ENCODE data around the gene GPR107. TPM values are rescaled to one million over a fixed set of nuclear protein-coding genes. Genes with fewer than 3 reads are reported as not detected.

Gene GPR107
- polyA plus RNA-seq, 2 of the 4 experiments (the other 2 are of a cell fraction): 28.1 to 45.1 TPM

- POLR2A ChIA-PET: interaction anchor here (0.5 kb wide), 1 partner anchor 16 kb away, joined by 6 read pairs; no protein-coding TSS in a partner anchor
- Histone ChIP-seq H3K4me1 (peaks cover 20% of the 10 kb centered on the region; the same call in 2 of the 3 replicates), H3K4me2 (no peak overlapping the region), H3K4me3 (no peak overlapping the region), H3K27ac (no peak overlapping the region), H3K9me3 (no peaks in the 10 kb centered on the region)
- 83% methylated on average over 9 of the region's 9 CpGs for WGBS (ENCODE audit: missing lambda C conversion rate)
- CTCF ChIA-PET: interaction anchor here (0.8 kb wide), 1 partner anchor 10 kb away, joined by 3 read pairs; no protein-coding TSS in a partner anchor
- DNase-seq (ENCODE audit: low read depth in 1 of 2, low spot score in 1 of 2) (no peak), ATAC-seq (0 out of 6 replicates have a peak, but pooled peaks of 1 of the 2 experiments have one; percentile 22), FAIRE-seq (no peak)
- no peak for TF ChIP-seq SMC3 (IDR thresholded peaks at IDR 0.05)
- no peak for TF ChIP-seq FOXS1 (CRISPR knock-in tag; IDR thresholded peaks at IDR 0.05)
- no peak for TF ChIP-seq RFX5 (IDR thresholded peaks at IDR 0.05)
- no peak for TF ChIP-seq HOXA7 (CRISPR knock-in tag; IDR thresholded peaks at IDR 0.05)
- no peak for TF ChIP-seq MAFK (IDR thresholded peaks at IDR 0.05; ENCODE audit: partially characterized antibody)
- TF ChIP-seq HOXB5 (CRISPR knock-in tag; IDR thresholded peaks at IDR 0.05): no peak
- TF ChIP-seq TFCP2L1 (CRISPR knock-in tag; IDR thresholded peaks at IDR 0.05): no peak
- TF ChIP-seq EP300 (IDR thresholded peaks at IDR 0.05): no peak
These were observed 19.0 kb downstream of the GPR107 start for GRCh38 chr9:130072515-130073235.

- Histone ChIP-seq H3K4me3 (no peak overlapping the region), H3K4me2 (no peak overlapping the region), H3K9me3 (no peaks in the 10 kb centered on the region), H3K4me1 (peaks cover 13% of the 10 kb centered on the region; the same call in 2 of the 3 replicates), H3K27ac (no peak overlapping the region)
- FAIRE-seq: no peak
- DNase-seq (ENCODE audit: low read depth in 1 of 2, low spot score in 1 of 2): no peak
- ChIA-PET POLR2A (interaction anchor here (0.5 kb wide), 1 partner anchor 16 kb away, joined by 6 read pairs; no protein-coding TSS in a partner anchor), CTCF (interaction anchor here (0.8 kb wide), 2 partner anchors 10 to 33 kb away, joined by 3 to 4 read pairs; no protein-coding TSS in a partner anchor)
- TF ChIP-seq MAX (IDR thresholded peaks at IDR 0.05) (no peak), CBX2 (IDR thresholded peaks at IDR 0.05; ENCODE audit: borderline replicate concordance, low read depth) (no peak), ZSCAN20 (CRISPR knock-in tag; IDR thresholded peaks at IDR 0.05) (no peak), NR3C1 (IDR thresholded peaks at IDR 0.05) (no peak), KDM5A (IDR thresholded peaks at IDR 0.05) (no peak), CTCF (IDR thresholded peaks at IDR 0.05) (no peak), NFE2L2 (conservative IDR thresholded peaks at IDR 0.05; ENCODE audit: low read length) (no peak), HMGXB4 (CRISPR knock-in tag; IDR thresholded peaks at IDR 0.05; ENCODE audit: borderline replicate concordance) (no peak), CHD4 (IDR thresholded peaks at IDR 0.05; ENCODE audit: borderline replicate concordance) (no peak), RARB (CRISPR knock-in tag; IDR thresholded peaks at IDR 0.05) (no peak), RCOR1 (IDR thresholded peaks at IDR 0.05; ENCODE audit: low read depth, low read length) (no peak), FOSB (CRISPR knock-in tag; IDR thresholded peaks at IDR 0.05) (no peak), TP53 (CRISPR knock-in tag; IDR thresholded peaks at IDR 0.05) (no peak), MAZ (IDR thresholded peaks at IDR 0.05; ENCODE audit: borderline replicate concordance, low read depth, low read length) (no peak), ZC3H11A (IDR thresholded peaks at IDR 0.05) (no peak), ELK1 (IDR thresholded peaks at IDR 0.05; ENCODE audit: low read depth, low read length) (no peak)
- ATAC-seq: no peak; a peak in 1 of 6 replicates
- WGBS (ENCODE audit: missing lambda C conversion rate): 66% methylated on average over 2 of the region's 2 CpGs
These were observed 19.7 kb downstream of the GPR107 start for GRCh38 chr9:130073373-130073772.

Measured in A549 (cell line).